ENCODE data around the gene MLKL.

- TF ChIP-seq CTCF (IDR thresholded peaks at IDR 0.05) (no peak), POLR2AphosphoS5 (IDR thresholded peaks at IDR 0.05) (no peak), POLR2A (IDR thresholded peaks at IDR 0.05) (no peak)
Observed at GRCh38 chr16:74745926-74746325, 45.3 kb upstream of the MLKL start.

All from breast epithelium (tissue), 3 donors.